ACC112 (cell line): ENCODE results near the gene RTF1.
"Not testable (repeated sequence)": the region's sequence is repeated elsewhere in the genome, so short reads cannot be mapped to it uniquely, and the experiment has no call there.

ENCODE experiments used
- H2AFZ ChIP-seq: fragments of 200-600 bp; sonication (generic); one replicate; pipeline ENCODE4 v1.6.0; 2017; ENCODE audit warnings: antibody characterized with exemption, low read length; ENCODE audit not compliant: unreplicated experiment
- H3K27ac ChIP-seq: fragments of 200-600 bp; sonication (generic); 2 replicates; pipeline ENCODE4 v1.5.1; 2014; ENCODE audit warnings: low read depth, mild to moderate bottlenecking, antibody characterized with exemption, low read length, moderate library complexity
- H3K27me3 ChIP-seq: fragments of 200-600 bp; sonication (generic); 2 replicates; pipeline ENCODE4 v1.6.1; 2014; ENCODE audit warnings: mild to moderate bottlenecking, antibody characterized with exemption, low read length, moderate library complexity, mixed read lengths; ENCODE audit not compliant: insufficient read depth
- H3K36me3 ChIP-seq: fragments of 200-600 bp; sonication (generic); 2 replicates; pipeline ENCODE4 v1.6.1; 2016; ENCODE audit warnings: mild to moderate bottlenecking, antibody characterized with exemption, low read length, moderate library complexity, mixed read lengths; ENCODE audit not compliant: insufficient read depth
- H3K4me1 ChIP-seq: fragments of 200-600 bp; sonication (generic); one replicate; pipeline ENCODE4 v1.6.1; 2016; ENCODE audit warnings: low read length, mixed read lengths; ENCODE audit not compliant: insufficient read depth, unreplicated experiment, control insufficient read depth
- H3K4me3 ChIP-seq: fragments of 200-600 bp; sonication (generic); 2 replicates; pipeline ENCODE4 v1.5.1; 2014; ENCODE audit warnings: mild to moderate bottlenecking, low read depth, low read length
- H3K79me2 ChIP-seq: fragments of 200-600 bp; sonication (generic); one replicate; pipeline ENCODE4 v1.6.0; 2016; ENCODE audit warnings: low read length; ENCODE audit not compliant: control insufficient read depth, unreplicated experiment, insufficient read depth

Gene RTF1

DNA sequence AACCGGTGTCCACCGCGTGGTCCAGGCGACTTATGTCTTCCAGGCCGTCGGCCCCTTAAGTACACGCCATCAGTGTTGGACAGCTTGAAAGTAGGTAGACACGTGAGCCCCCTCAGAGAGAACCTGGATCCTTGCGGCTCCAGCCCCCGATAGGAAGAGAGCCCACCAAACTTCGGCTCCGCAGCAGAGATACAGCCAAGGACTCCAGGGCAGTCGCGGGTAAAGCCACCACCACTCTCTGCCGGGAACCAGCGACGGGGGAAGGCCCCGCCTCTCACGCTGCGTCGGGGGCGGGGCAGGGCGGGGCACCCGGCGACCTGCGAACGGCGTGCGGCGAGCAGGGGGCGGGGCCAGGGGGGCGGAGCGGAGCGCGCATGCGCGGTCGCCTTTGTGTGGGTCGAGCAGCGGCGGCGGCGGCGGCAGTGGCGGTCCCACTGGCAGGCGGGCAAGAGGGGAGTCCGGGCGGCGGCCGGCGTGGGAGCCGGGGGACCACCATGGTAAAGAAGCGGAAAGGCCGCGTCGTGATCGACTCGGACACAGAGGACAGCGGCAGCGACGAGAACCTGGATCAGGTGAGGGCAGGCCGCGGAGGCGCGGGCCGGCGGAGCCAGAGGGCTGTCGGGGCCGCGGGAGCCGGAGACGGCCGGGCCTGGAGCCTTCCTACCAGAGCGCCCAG, at the start of gene RTF1:
RTF1 (plus strand) TSS at position 354 of the 676 bp plus-strand sequence; CDS start at position 375, 21 bp downstream.
- Histone ChIP-seq H3K36me3 (no peaks in the 10 kb centered on the region), H3K27me3 (no peaks in the 10 kb centered on the region), H3K79me2 (peaks cover 61% of the 10 kb centered on the region), H3K27ac (peak within 1 kb of the TSS; percentile 40), H3K4me1 (peaks cover 16% of the 10 kb centered on the region), H2AFZ (peak within 1 kb of the TSS; percentile 58), H3K4me3 (peak within 1 kb of the TSS; percentile 85)

DNA sequence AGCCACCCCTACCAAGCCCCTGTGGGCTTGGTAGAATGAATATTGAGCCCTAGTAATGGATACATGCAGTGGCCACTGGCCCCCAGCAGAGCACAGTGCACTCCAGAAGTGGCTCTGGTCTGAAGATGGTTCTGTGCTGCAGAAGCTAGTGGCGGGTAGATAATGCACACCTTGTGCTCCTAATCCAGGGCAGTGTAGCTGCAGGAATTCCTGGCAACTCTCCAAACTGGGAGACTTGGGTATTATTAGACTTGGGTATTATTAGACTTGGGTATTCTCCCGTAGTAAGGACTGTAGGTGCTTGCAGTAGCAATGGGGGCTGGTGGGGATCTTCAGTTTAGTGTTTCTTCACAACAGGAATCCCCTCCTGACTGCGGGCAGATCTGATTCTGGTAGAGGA, 49.5 kb upstream of the RTF1 start:
- Histone ChIP-seq H3K4me3 (no peak overlapping the region), H3K27me3 (no peaks in the 10 kb centered on the region), H3K79me2 (no peaks in the 10 kb centered on the region), H3K36me3 (peaks cover 33% of the 10 kb centered on the region), H2AFZ (no peak overlapping the region), H3K27ac (no peak overlapping the region), H3K4me1 (no peaks in the 10 kb centered on the region)

DNA sequence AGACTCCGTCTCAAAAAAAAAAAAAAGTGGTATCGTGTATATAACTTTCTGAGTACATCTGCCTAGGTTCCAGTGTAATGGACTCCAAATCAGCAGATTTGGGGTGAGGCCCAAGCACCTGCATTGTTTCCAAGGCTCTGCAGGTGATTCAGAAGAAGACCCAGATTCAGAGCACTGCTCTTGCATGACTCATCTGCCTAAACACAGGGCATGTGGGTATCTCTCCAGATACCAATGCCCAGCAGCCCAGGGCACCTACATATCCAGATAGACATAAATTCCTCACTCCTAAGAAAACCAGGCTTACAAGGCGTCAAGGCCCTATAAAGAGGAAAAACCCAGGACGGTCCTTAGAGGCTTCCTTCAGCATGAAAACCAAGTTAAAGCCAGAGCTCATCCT, 38.9 kb upstream of the RTF1 start:
- H3K4me1 ChIP-seq: no peaks in the 10 kb centered on the region
- no peaks in the 10 kb centered on the region for H3K27me3 ChIP-seq
- H3K79me2 ChIP-seq: no peaks in the 10 kb centered on the region
- H2AFZ ChIP-seq: no peak overlapping the region
- no peak overlapping the region for H3K4me3 ChIP-seq
- H3K27ac ChIP-seq: no peak overlapping the region
- H3K36me3 ChIP-seq: peaks cover 34% of the 10 kb centered on the region; the same call in 1 of the 2 replicates

DNA sequence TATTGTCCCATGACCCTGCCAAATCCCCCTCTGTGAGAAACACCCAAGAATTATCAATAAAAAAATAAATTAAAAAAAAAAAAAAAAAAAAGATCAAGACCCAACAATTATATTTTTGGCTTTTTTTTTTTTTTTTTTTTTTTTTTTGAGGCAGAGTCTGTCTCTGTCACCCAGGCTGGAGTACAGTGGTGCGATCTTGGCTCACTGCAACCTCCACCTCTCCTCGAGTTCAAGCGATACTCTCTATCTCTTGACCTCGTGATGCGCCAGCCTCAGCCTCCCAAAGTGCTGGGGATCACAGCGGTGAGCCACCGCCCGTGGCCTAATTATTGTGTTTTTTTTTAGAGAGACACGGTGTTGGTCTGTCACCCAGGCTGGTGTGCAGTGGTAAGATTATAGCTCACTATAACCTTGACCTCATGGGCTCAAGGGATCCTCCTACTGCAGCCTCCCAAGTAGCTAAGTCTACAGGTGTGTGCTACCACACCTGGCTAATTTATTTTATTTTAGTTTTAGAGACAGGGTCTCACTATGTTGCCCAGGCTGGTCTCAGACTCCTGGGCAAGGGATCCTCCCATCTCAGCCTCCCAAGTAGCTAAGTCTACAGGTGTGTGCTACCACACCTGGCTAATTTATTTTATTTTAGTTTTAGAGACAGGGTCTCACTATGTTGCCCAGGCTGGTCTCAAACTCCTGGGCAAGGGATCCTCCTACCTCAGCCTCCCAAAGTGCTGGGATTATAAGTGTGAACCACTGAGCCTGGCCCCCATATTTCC, 32.7 kb upstream of the RTF1 start:
- H3K27ac ChIP-seq, H3K4me3 ChIP-seq, H3K27me3 ChIP-seq, H2AFZ ChIP-seq, H3K4me1 ChIP-seq, H3K79me2 ChIP-seq: not testable (repeated sequence)
- peaks cover 19% of the 10 kb centered on the region for H3K36me3 ChIP-seq

DNA sequence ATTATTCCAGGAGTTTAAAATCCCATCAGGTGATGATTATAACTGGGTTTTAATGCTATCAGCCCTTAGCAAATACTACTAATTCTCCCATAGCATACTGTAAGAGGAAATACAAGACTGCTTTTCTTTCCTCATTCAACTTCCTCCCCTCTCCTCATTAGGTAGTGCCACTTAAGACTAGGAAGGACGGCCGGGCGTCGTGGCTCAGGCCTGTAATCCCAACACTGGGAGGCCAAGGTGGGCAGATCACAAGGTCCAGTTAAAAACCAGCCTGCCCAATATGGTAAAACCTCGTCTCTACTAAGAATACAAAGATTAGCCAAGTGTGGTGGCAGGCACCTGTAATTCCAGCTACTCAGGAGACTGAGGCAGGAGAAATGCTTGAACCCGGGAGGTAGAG, 29.2 kb upstream of the RTF1 start:
- Histone ChIP-seq H3K27ac (no peak overlapping the region), H3K27me3 (no peaks in the 10 kb centered on the region), H3K4me3 (no peak overlapping the region), H3K79me2 (no peaks in the 10 kb centered on the region), H3K4me1 (no peaks in the 10 kb centered on the region), H3K36me3 (peaks cover 3% of the 10 kb centered on the region; the same call in 1 of the 2 replicates), H2AFZ (no peak overlapping the region)

DNA sequence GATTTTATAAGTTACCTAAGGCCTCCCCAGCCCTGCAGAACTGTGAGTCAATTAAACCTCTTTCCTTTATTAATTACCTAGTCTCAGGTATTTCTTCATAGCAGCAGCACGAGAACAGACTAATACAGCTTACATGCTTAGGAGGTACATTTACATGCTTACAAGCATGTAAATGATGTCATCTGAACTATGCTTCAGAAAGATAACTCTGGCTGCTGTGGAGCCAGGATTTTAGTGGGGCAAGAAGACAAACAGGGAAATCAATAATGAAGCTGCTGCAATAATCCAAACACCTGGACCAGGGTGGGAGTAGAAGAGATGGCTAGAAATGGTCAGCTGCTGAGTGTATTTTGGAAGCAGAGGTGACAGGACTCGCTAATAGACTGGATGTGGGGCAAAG, 24.2 kb upstream of the RTF1 start:
- H3K27ac ChIP-seq: no peak overlapping the region
- no peak overlapping the region for H2AFZ ChIP-seq
- H3K4me3 ChIP-seq: no peak overlapping the region
- no peaks in the 10 kb centered on the region for H3K79me2 ChIP-seq
- peaks cover 4% of the 10 kb centered on the region; the same call in 1 of the 2 replicates for H3K36me3 ChIP-seq
- H3K27me3 ChIP-seq: no peaks in the 10 kb centered on the region
- H3K4me1 ChIP-seq: peaks cover 6% of the 10 kb centered on the region

DNA sequence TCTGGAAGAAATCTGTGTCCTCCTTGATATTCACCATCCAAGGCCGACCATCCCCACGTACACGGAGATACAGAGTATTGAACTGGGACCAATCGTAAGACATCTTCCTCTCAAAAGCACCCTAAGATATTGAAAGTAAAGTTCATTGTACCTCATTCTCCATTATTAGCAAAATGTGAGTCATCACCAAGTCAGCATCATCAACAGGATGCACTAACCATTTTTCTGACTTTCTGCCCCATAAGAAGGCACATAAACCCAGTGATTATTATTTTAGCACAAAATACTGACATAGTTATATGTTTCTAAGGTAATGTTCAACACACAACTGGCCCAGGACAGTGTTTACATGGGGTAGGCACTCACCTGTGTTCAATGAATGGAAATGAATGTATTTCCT, 22.0 kb upstream of the RTF1 start:
- Histone ChIP-seq H3K36me3 (peaks cover 4% of the 10 kb centered on the region; the same call in 1 of the 2 replicates), H3K27me3 (no peaks in the 10 kb centered on the region), H2AFZ (no peak overlapping the region), H3K79me2 (no peaks in the 10 kb centered on the region), H3K4me3 (no peak overlapping the region), H3K27ac (peak overlapping the region; percentile 18; the same call in 1 of the 2 replicates), H3K4me1 (peaks cover 6% of the 10 kb centered on the region)

DNA sequence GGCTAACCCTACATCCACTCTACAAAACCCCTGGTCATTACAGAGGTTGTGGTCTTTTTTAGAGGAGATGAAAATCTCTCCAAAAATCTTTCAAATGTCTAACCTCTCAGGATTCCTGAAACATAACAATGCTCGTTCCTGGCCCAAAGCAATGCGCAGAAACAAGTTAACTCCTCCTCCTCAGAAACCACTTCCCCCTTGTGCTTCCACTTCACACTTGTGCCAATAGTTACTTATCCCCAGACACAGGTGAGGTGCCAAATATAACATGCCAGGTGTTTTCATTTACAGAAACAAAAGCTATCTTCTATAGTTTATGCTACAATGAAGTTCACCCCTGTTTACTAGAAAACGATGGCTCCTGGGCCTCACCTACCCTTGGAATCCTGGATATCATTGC, 20.8 kb upstream of the RTF1 start:
- H3K27me3 ChIP-seq: no peaks in the 10 kb centered on the region
- peaks cover 6% of the 10 kb centered on the region for H3K4me1 ChIP-seq
- peaks cover 4% of the 10 kb centered on the region; the same call in 1 of the 2 replicates for H3K36me3 ChIP-seq
- no peak overlapping the region for H2AFZ ChIP-seq
- peaks cover 3% of the 10 kb centered on the region for H3K79me2 ChIP-seq
- H3K4me3 ChIP-seq: no peak overlapping the region
- H3K27ac ChIP-seq: no peak overlapping the region

DNA sequence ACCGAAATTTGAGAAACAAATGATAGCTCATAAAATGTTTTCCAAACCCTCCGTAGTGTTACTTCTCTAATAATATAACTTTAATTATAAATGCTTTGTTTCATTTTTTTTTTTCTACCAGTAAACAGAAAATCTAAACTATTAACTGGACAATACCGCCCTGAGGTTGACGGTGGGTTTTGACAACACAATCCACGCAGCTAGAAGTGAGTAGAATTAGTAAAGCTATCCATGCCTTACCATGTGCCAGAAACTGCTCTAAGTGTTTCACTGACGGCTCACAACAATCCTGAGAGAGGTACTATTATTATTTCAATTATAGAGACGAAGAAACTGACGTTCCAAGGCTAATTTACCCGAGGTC, 15.0 kb upstream of the RTF1 start:
- no peaks in the 10 kb centered on the region for H3K27me3 ChIP-seq
- peaks cover 3% of the 10 kb centered on the region for H3K4me1 ChIP-seq
- peak overlapping the region; percentile 37; the same call in 1 of the 2 replicates for H3K27ac ChIP-seq
- H2AFZ ChIP-seq: peak overlapping the region; percentile 87
- peaks cover 13% of the 10 kb centered on the region for H3K79me2 ChIP-seq
- H3K36me3 ChIP-seq: no peaks in the 10 kb centered on the region
- H3K4me3 ChIP-seq: peak overlapping the region; percentile 87

DNA sequence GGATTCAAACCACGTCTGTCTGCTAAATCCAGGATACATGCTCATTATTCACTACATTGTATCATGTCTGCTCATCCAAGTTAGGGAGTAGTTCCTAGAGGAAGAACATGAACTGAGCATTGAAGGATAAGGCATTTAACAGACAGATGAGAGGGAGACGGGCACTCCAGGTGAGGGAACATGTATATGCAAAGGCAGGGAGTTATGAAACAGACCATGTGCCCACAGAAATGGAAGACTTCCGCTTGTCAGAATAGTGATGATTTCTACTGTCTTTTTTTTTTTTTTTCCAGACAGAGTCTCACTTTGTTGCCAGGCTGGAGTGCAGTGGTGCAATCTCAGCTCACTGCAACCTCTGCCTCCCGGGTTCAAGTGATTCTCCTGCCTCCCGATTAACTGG, 9.6 kb upstream of the RTF1 start:
- peaks cover 3% of the 10 kb centered on the region for H3K4me1 ChIP-seq
- H3K27me3 ChIP-seq: no peaks in the 10 kb centered on the region
- no peak overlapping the region for H3K27ac ChIP-seq

DNA sequence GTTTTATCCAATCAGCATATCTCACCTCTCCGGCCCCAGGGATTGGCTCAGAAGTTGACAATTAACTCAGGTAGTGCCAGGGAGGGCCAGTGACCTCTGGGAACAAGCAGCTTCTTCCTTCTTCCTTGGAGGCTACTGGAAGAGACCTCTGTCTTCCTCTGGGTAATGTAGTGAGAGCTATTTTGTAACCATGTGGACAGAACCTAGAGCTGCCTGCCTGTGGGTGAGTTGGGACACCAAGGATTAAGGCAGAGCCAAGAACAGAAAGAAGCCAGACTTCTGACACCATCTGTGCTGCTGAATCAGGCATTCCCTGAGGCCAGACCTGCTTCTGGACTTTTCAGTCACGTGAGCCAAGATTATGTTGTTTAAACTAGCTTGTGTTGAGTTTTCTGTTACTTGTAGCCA, 8.7 kb upstream of the RTF1 start:
- H3K79me2 ChIP-seq: no peaks in the 10 kb centered on the region
- H3K4me1 ChIP-seq: no peaks in the 10 kb centered on the region
- no peaks in the 10 kb centered on the region for H3K36me3 ChIP-seq
- no peak overlapping the region for H3K27ac ChIP-seq
- H2AFZ ChIP-seq: no peak overlapping the region
- no peaks in the 10 kb centered on the region for H3K27me3 ChIP-seq
- H3K4me3 ChIP-seq: no peak overlapping the region

More for the DNA sequence above, 9.6 kb upstream of the RTF1 start:
- H3K79me2 ChIP-seq: peaks cover 2% of the 10 kb centered on the region
- no peak overlapping the region for H3K4me3 ChIP-seq
- H3K36me3 ChIP-seq: no peaks in the 10 kb centered on the region
- H2AFZ ChIP-seq: no peak overlapping the region
